OCI-LY7 (cell line): ENCODE data around the gene NFIX.

Experiments used
- CTCF ChIP-seq: fragments of 200-600 bp; sonication (generic); conservative IDR thresholded peaks from 2 replicates; pipeline ENCODE4 v1.5.1; 2014; ENCODE audit warnings: mild to moderate bottlenecking, antibody characterized with exemption, low read length, moderate library complexity, mixed read lengths
- EZH2phosphoT487 ChIP-seq: fragments of 200-600 bp; sonication (generic); IDR thresholded peaks from 2 replicates; pipeline ENCODE4 v1.6.1; 2018; ENCODE audit warnings: low read depth, borderline replicate concordance, mild to moderate bottlenecking, mixed run types, antibody characterized with exemption, low read length, moderate library complexity, mixed read lengths

- TF ChIP-seq CTCF (no peak), EZH2phosphoT487 (no peak)
Measured at GRCh38 chr19:13010992-13011652, 15.8 kb downstream of the NFIX start.
